MG63 (cell line): ENCODE data around the gene TRIM43B. TPM values are rescaled to one million over a fixed set of nuclear protein-coding genes. Genes with fewer than 3 reads are reported as not detected.
"Not testable (repeated sequence)": the region's sequence is repeated elsewhere in the genome, so short reads cannot be mapped to it uniquely, and the experiment has no call there.

ENCODE experiments used
- DNase-seq: peaks from one replicate; pipeline ENCODE4 v3.0.0-alpha.2; 2020
- H3K27me3 ChIP-seq: fragments of 250-450 bp; sonication (Bioruptor Pico); 2 replicates; pipeline ENCODE4 v1.5.1; 2020; ENCODE audit warnings: mild to moderate bottlenecking, moderate library complexity
- H3K36me3 ChIP-seq: fragments of 250-450 bp; sonication (Bioruptor Pico); 2 replicates; pipeline ENCODE4 v1.5.1; 2020; ENCODE audit warnings: mild to moderate bottlenecking, moderate library complexity
- H3K4me3 ChIP-seq: fragments of 250-450 bp; sonication (Bioruptor Pico); 2 replicates; pipeline ENCODE4 v1.5.1; 2020; ENCODE audit warnings: mild to moderate bottlenecking, moderate library complexity
- H3K9me3 ChIP-seq: fragments of 250-450 bp; sonication (Bioruptor Pico); 2 replicates; pipeline ENCODE4 v1.5.1; 2020; ENCODE audit warnings: mild to moderate bottlenecking, moderate library complexity
- total RNA-seq: library from RNA; depleted of rRNA; stranded (reverse); fragments of >200 nt; shearing (Covaris generic); gene quantifications from 2 replicates; pipeline ENCODE4 v1.2.3, GENCODE V29; 2014; ENCODE audit warnings: low replicate concordance; rRNA removed

The TRIM43B gene
- total RNA-seq, 1 experiment from 2014 or later: not detected

DNA sequence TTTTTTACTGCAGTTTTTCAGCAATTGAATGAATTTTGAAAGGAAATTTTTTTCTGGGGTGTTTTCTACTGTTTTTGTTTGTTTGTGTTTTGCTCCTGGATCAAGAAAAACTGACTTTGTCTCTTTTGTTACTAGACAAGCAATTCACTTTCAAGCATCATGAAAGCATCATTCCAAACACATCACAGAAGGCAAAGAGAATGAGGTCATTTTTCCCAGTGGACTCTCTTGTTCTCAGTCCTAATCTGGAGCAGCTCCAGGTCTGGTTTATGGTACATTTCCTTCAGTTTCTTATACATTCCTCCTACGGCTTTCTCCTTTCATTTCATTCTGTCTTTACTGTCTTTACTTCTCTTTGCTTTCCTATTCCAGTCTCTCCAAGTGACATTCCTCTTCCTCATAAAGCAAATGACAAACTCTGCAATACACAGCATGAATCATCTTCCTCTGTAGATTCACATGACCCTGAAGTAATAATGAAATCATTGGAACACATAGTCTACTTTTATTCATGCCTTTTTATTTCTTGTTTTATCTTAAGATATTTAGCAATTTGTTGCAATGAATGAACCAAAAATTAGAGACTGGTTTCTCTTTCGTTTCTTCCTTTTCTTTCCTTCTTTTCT lies 42.0 kb downstream of the TRIM43B start:
- DNase-seq, H3K27me3 ChIP-seq, H3K36me3 ChIP-seq, H3K4me3 ChIP-seq, H3K9me3 ChIP-seq: not testable (repeated sequence)

DNA sequence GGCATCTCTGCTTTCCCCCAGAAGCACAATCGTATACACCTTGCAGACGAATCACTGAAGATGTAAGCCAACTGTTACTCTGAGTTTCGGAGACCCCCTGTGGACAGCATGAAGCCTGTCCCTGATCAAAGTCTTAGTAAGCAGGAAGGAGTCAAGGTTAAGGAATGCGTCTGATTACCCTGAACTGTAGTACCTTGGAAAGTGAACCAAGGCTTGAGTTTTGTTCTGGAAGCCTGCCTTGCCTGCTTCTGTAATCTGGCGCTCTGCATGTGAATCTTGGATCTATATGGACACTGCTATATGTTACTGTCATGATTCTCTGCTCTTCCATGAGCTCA lies 48.7 kb downstream of the TRIM43B start:
- H3K4me3 ChIP-seq, H3K27me3 ChIP-seq, H3K9me3 ChIP-seq, H3K36me3 ChIP-seq: not testable (repeated sequence)
- peak; percentile 32 for DNase-seq

DNA sequence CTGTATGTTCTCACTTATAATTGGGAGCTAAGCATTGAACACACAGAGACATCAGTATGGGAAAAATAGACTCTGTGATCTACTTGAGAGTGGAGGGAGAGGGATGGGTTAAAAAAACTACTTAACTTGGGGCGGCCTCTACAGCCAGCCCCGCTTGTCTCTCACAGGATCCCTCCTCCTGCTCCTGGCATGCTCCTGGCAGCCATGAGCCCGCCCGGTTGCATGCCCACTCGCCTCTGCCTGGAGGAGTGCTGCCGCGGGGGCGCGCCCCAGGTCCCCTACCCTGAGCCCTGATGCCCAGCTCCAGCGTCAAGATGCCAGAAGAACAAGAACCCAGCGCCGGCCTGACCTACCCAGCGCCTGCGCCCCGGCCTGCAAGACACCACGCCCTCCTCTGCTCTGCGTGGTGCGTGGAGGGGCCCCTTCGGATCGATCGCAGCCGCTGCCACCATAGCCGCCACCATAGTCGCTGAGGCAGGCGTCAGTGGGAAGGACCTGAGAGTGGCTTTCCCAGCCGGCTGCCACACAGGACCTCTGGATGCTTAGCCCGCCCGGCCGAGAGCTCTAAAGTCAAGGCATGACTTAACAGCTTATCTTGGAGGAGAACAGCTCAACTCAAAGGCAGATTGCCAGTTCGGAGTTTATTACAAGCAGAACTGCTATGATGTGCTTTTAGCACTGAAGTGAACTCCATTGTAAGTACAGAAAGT lies 49.2 kb downstream of the TRIM43B start:
- H3K4me3 ChIP-seq, H3K9me3 ChIP-seq, H3K36me3 ChIP-seq, H3K27me3 ChIP-seq, DNase-seq: not testable (repeated sequence)

DNA sequence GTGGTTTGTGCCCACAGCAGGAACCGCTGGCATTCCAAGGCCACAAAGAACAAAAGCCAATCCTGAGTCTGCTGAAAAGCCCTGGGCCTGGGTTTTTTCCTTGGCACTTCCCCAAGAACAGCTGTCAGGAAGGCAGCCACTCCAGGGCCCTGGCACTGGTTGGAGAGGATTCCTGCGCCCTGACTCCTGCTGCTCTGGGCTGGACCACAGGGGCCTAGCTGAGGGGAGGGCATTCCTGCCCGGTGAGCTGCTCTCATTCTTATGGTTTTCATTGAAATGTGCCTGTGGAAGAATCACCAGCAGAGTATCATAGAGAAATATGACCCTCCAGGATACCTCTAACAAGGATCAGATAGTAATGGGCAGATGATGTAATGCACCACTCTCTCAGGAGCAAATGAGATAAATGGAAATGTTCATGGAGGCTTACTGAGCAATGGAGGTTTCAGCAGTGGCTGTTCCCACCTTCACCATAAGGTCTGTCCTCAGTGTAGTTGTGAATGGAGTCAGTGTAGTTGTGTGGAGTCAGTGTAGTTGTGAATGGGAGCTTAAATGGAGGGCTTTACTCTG lies 50.0 kb downstream of the TRIM43B start:
- H3K9me3 ChIP-seq, H3K27me3 ChIP-seq, H3K36me3 ChIP-seq, H3K4me3 ChIP-seq: not testable (repeated sequence)
- peak; percentile 97 for DNase-seq

DNA sequence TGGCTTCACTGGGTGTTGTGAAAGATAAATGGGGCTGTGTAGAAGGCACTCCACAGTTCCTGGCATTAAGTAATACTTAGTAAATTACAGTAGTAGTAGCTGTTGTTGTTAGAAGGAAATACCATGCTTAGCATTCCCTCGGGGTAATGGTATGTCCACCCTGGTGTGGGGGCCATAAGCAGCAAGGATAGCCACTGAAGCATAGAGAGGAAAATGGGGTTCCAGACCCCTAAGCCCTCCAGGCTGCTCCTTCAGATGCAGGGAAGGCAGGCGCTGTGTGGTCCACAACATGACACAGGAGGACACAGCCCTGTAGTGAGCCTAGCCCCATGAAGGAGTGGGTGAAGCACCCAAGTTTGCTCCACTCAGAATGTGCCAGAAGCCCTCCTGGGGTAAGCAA lies 50.6 kb downstream of the TRIM43B start:
- H3K36me3 ChIP-seq, H3K27me3 ChIP-seq, H3K4me3 ChIP-seq, DNase-seq, H3K9me3 ChIP-seq: not testable (repeated sequence)

DNA sequence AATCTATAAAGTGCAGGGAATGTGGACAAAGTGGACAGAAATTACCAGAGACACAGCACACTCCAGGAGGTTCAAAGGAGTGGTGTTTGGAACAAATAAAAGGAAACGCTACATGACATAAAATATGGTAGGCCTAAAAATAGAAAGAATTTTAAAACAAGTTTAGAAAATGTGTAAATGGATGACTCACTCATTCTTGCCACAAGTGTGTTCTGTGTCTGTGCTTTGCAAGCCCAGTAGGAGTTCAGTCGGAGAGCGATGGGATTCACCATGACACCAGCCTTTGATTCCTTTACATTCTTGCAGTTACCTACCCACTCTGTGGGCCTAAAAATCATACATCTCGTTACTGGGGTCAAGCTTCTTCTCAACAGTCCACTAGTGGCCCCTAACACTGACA lies 51.2 kb downstream of the TRIM43B start:
- not testable (repeated sequence) for DNase-seq, H3K27me3 ChIP-seq, H3K9me3 ChIP-seq, H3K36me3 ChIP-seq, H3K4me3 ChIP-seq

DNA sequence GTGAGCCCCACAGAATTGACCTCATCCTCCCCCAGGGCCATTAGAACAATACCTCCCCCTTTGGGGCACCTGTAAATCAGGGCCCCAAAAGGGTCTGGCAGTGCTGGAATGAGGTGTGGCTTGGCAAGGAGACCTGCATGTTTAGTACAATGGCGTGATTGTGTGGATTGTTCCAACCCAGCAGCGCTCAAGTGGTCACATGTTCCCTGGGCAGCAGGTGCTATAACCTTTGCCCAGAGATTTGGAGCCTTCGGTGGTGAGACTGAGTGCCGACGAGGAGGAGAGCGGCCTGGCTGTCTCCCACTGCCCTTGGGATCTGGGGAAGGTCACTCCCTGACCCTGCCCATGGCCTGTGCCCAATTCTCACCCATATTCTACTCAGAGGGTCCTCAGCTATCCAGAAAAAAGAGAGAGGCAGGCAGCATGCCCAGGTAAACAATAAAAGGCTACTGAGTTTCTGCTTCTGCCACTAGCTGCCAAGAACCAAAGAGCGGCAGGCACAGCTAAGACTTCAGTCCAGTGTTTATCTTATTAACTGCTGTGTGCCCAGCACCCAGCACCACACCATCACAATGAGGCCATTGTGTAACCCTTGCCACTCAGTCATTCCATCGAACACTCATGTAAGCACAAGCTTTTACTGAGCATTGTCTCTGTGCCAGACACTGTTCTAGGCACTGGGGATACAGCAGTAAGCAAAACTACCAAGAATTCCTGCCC lies 54.6 kb downstream of the TRIM43B start:
- DNase-seq: not testable (repeated sequence)

DNA sequence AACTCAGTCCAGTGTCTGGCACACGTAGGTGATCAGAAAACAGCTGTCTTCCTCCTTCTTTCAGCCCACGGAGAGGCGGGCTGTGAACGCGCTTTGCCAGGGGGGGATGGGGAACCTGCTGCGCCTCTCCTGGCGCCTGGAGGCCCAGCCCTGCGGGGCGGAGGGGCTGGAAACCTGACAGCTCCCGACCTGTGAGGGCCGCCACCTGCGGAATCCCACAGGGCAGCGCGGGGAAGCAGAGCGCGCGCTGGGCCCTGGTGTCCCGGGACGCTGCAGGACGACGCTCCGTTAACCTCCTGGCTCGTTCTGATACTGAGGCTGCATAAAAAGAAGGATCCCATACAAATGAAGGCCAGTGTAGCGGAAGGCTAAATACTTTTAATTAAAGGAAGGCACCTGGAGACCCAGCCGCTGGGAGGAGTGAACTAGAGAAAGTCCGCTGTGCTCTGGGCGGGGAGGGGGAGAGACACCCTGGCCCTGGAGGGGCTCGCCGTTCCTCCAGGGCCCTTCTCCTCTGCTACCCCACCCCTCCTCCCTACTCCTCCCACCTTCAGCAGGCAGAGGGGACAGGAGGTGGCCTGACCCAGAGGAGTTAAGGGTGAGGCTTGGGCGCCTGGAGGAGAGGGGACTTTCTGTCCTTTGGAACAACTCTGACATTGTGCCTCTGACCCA lies 57.2 kb downstream of the TRIM43B start:
- H3K27me3 ChIP-seq, H3K36me3 ChIP-seq, H3K4me3 ChIP-seq, H3K9me3 ChIP-seq, DNase-seq: not testable (repeated sequence)

More for the DNA sequence above, 54.6 kb downstream of the TRIM43B start:
- H3K27me3 ChIP-seq, H3K9me3 ChIP-seq, H3K36me3 ChIP-seq, H3K4me3 ChIP-seq: not testable (repeated sequence)

Other genes with a start within 250 kb of the TRIM43B start
- gene PROM2, start 210.3 kb downstream of the TRIM43B start, total RNA-seq: 2.0 and 2.3 TPM in 2 replicates
- gene KCNIP3, start 187.4 kb downstream of the TRIM43B start, total RNA-seq: 7.7 and 14.1 TPM in 2 replicates
- 36.3 and 44.3 TPM in 2 replicates for gene FAHD2A, start 82.0 kb downstream of the TRIM43B start, total RNA-seq
- gene TRIM43, start 107.2 kb upstream of the TRIM43B start, total RNA-seq: not detected in 2 replicates